Fibroblast of villous mesenchyme (primary cell): ENCODE data around the gene USP51. TPM values are rescaled to one million over a fixed set of nuclear protein-coding genes. Genes with fewer than 3 reads are reported as not detected.
"Not testable (repeated sequence)": the region's sequence is repeated elsewhere in the genome, so short reads cannot be mapped to it uniquely, and the experiment has no call there.

Experiments used
- DNase-seq: peaks from one replicate; pipeline ENCODE4 v3.0.0-alpha.2; 2010; ENCODE audit warnings: low read depth
- H3K4me3 ChIP-seq: 2 replicates; pipeline ENCODE4 v1.5.1; 2011; ENCODE audit warnings: low read depth, mild to moderate bottlenecking, low read length
- small RNA-seq: library from RNA; depleted of rRNA; stranded (forward); fragments of <200 nt; gene quantifications from one replicate; pipeline ENCODE3, GENCODE V24; 2012
- total RNA-seq: library from RNA; depleted of rRNA; stranded (reverse); fragments of >200 nt; gene quantifications from 2 replicates; pipeline ENCODE4 v1.2.3, GENCODE V29; 2012
- TF ChIP-seq, protein P1 (sequence below): IDR thresholded peaks from 2 replicates; pipeline ENCODE4 v1.5.1; 2012; ENCODE audit warnings: low read depth, mild to moderate bottlenecking, low read length; ENCODE audit not compliant: insufficient read depth

Gene USP51
- total RNA-seq, 1 donor: 3.5 TPM

DNA sequence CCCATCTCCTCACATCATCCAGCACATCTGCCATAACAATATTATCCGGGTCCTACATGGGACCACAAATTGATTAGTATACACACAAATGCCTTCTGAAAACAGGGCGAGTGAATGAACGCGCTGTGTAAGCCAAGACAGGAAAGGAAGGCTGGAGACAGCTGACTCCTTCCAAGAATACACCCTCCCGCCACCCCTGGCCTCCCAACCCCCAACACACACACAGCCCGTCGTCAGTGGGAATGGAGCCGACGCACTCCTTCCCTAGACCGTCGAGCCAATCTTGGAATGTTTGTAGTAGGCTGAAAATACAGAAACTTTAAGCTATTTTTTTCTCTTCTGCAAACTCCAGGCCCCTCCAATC lies 38.0 kb downstream of the USP51 start:
- peak overlapping the region; percentile 63 for H3K4me3 ChIP-seq
- no peak for DNase-seq
- TF ChIP-seq, protein P1, sequence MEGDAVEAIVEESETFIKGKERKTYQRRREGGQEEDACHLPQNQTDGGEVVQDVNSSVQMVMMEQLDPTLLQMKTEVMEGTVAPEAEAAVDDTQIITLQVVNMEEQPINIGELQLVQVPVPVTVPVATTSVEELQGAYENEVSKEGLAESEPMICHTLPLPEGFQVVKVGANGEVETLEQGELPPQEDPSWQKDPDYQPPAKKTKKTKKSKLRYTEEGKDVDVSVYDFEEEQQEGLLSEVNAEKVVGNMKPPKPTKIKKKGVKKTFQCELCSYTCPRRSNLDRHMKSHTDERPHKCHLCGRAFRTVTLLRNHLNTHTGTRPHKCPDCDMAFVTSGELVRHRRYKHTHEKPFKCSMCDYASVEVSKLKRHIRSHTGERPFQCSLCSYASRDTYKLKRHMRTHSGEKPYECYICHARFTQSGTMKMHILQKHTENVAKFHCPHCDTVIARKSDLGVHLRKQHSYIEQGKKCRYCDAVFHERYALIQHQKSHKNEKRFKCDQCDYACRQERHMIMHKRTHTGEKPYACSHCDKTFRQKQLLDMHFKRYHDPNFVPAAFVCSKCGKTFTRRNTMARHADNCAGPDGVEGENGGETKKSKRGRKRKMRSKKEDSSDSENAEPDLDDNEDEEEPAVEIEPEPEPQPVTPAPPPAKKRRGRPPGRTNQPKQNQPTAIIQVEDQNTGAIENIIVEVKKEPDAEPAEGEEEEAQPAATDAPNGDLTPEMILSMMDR: no peak

GRCh38 chrX:55451141-55451540 lies 38.5 kb downstream of the USP51 start:
- H3K4me3 ChIP-seq: no peak overlapping the region
- no peak for DNase-seq
- TF ChIP-seq, protein P1: no peak

DNA sequence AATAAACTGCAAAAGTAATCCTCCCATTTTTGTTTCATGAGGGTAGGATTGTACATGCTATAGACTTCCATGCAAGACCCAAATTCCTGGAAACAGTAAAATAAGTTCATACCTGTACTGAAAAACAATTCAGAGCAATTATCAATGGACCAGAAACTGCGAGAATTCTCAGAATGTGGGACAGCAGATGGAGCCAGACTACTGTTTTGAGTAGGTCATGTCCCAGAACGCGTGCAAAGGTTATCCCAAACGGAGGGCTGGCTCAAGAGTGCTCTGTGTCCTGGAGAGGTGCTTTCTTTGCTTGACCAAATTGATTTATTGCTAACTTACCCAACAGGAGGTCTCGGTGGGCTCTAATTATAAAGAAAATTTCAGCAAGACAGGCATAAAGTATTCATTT lies 39.4 kb downstream of the USP51 start:
- TF ChIP-seq, protein P1: no peak
- peak; percentile 6 for DNase-seq
- no peak overlapping the region for H3K4me3 ChIP-seq

DNA sequence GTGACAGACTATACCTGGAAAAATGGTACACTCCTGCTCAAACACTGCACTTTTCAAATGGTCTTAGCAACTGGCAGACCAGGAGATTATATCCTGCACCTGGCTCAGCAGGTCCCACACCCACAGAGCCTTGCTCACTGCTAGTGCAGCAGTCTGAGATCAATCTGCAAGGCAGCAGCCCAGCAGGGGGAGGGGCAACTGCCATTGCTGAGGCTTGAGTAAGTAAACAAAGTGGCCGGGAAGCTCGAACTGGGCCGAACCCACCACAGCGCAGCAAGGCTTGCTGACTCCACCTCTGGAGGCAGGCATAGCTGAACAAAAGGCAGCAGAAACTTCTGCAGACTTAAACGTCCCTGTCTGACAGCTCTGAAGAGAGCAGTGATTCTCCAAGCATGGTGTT lies 46.2 kb downstream of the USP51 start:
- H3K4me3 ChIP-seq, DNase-seq: not testable (repeated sequence)

Small RNAs within 50 kb of the gene (small RNA-seq; reads per million reads assigned to genes)
- not detected for gene MIR4536-2

Other genes with a start within 250 kb of the USP51 start
- gene PAGE3, start 224.9 kb downstream of the USP51 start, total RNA-seq: not detected in 2 replicates
- 37.6 and 37.7 TPM in 2 replicates for gene MAGEH1, start 37.7 kb downstream of the USP51 start, total RNA-seq
- gene FOXR2, start 133.6 kb upstream of the USP51 start, total RNA-seq: not detected in 2 replicates
- 23.5 and 25.0 TPM in 2 replicates for gene RRAGB, start 227.9 kb upstream of the USP51 start, total RNA-seq